DOHH2 (cell line): ENCODE data around the gene LGALS3.

Experiments used
- CTCF ChIP-seq: fragments of 200-600 bp; sonication (generic); IDR thresholded peaks from one replicate; pipeline ENCODE4 v1.5.1; 2014; ENCODE audit warnings: antibody characterized with exemption, mild to moderate bottlenecking, low read depth, low read length; ENCODE audit not compliant: poor library complexity, severe bottlenecking
- EZH2phosphoT487 ChIP-seq: fragments of 200-600 bp; sonication (generic); IDR thresholded peaks from 2 replicates; pipeline ENCODE4 v1.6.1; 2017; ENCODE audit warnings: borderline replicate concordance, mild to moderate bottlenecking, antibody characterized with exemption, low read length, moderate library complexity, mixed read lengths

- TF ChIP-seq CTCF (no peak), EZH2phosphoT487 (no peak)
Measured at GRCh38 chr14:55170526-55170925, 41.5 kb downstream of the LGALS3 start.
